ENCODE data around the gene CHST11.

CHST11 gene

DNA sequence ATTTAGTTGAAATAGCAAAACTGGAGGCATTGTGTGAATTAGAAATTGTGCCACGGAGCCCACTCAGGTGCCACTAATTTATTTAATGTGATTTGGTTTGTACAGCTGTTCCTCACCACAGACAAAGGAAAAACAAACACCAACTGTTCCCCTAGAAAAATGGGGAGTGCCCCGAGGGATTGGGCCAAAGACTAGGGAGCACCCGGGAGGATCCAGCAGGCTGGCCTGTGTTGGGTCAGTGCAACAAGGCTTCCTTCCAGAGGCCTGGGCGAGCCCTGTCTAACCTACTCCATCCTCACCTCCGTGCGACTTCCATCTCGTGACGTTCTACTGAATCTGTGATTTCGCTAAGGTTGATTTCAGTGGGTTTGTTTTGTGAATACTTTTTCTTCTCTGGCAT is 206.2 kb downstream of the CHST11 start:
- DNase-seq, result no peak

DNA sequence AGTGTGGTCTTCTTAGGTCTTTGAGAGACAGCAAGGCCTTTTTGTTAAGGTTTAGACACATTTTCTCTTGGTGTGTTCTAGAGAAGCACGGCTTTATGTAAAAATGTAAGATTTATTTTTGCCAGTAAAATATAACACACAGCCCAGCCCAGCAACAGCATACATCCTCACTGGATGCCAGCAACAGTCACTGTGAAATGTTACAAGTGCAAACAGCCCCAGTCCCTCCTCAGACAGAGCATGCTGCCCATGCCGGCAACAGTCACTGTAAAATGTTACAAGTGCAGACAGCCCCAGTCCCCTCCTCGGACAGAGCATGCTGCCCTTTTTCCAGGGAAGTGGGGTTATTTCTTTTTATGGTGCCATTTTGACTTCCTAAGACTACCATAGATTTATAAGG is 207.6 kb downstream of the CHST11 start:
- no peak for DNase-seq

DNA sequence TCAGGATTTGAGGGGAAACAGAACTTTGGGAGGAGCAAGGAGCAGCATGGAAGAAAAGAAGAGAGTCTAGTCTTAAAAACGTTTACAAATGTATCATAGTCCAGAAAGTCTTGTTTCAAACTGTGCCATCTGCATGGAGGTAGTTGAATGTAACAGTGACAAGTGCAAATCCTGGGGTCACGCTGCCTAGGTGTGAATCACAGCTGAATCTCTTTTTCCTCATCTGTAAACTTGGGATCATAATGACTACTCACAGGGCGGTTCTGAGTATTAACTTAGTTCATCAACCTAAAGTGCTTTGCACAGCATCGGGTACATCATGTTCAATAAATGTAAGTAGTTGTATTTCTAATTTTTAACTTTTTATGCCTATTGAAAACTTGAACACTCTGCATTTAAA is 208.5 kb downstream of the CHST11 start:
- no peak for DNase-seq

GRCh38 chr12:104667139-104667538 is 210.4 kb downstream of the CHST11 start:
- DNase-seq, result no peak

DNA sequence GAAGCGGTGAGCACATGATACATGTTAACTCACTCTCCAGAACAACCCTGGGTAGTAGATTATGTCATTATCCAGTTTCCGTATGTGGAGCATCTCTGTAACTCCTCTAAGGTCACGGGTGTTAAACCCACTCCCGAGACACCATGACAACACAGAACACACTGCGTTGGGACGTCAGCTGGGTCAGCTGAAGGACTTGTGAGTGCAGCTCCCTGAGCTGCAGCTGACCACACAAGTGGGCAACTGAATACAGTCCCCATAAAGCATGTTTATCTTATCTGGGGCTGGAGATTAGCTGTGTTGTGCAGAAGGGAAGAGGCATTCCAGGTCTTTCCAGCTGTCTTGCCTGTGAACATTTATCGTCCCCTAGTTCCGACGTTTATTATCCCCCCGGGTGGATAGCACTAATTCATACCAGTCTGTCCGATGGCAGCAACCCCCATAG is 211.5 kb downstream of the CHST11 start:
- peak; percentile 28 for DNase-seq

- DNase-seq, result peak; percentile 75
Observed at GRCh38 chr12:104669089-104669721, 212.5 kb downstream of the CHST11 start.

DNA sequence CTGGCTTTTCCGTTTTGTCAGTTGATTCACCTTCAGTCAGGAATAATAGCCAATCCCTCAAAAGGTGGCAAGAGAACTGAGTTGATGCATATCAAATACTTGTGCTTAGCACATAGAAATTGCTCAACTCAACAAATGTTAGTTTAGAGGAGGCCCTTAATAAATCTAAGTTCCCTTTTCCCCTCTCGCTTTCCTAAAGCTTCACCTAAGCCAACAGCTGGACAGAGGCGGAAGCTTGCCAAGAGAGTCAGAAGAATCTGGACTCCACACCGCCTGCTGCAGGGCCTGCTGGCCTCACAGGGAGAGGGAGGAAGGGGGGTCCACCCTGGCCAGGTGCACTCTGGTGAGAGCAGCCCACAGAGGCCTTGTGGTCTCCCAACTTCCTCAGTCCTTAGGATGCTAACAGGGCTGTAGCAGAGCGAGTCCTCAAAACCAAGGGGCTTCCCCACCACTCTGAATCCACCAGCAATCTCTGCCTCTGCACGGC is 213.1 kb downstream of the CHST11 start:
- DNase-seq, result no peak

DNA sequence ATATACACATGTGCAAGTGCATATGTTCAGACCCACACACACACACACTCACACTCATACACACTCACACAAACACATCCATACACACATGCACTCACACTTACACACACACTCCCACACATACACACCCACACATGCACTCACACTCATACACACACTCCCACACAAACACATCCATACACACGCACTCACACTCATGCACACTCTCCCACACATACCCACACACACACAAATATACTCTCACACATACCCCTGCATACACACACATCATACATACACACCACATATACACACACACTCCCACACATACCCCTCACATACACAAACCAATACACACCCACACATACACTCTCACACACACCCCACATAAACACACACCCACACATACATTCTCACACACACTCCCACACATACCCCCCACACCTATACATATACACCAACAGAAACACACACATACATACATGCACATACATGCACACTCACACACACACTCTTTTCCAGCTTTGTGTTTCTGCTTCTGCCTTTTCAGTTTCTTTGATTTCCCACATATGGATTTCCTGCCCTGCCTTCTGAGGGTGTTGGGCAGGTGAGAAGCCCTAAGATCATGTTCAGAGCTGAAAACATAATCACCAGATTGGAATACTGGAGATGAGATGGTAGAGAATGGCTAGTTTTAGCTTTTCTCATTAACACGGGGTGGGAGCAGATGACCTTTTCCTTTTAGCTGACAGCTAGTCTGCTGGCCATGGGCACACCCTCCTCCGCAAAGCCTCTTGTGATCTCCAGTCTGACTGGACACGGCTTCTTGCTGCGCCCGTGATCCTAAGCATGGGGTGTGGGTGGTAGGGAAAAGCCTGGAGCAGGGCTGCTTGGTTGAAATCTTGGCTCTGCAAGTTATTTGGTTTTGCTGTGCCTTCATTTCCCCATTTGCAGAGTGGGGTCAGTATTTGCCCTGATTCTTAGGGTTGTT is 214.0 kb downstream of the CHST11 start:
- no peak for DNase-seq

DNA sequence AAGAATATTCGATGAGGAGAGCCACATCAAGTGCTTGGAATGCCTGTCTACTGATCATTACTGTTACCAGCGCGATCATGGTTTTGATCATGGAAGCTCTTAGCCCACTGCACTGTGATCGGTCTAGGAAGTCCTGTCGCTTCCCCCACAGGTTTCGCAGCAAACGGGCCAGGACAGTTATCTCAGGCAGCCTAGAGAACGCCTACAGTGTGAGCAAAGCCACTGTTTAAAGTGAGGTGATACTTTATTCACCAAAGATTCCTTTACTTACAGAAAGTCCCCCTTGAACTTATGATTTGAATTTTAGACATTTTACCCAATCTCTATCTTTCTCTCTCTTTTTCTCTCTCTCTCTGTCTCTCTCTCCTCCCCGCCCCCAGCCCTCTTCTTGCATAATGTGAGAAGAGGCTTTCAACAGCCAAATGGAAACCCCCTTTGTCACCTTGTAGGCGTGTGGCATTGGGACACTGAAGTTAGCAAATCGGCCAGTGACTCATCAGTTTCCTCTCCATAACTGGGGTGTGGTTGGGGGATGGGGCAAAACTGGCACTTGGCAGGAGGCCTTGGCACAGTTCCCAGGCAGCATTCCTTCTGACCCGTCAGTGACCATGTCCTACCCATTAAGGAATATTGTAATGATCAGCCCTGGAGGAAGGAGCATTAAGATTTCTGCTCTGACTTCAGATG is 214.8 kb downstream of the CHST11 start:
- DNase-seq, result peak; percentile 75

- DNase-seq, result no peak
Observed at GRCh38 chr12:104672096-104672445, 215.3 kb downstream of the CHST11 start.

DNA sequence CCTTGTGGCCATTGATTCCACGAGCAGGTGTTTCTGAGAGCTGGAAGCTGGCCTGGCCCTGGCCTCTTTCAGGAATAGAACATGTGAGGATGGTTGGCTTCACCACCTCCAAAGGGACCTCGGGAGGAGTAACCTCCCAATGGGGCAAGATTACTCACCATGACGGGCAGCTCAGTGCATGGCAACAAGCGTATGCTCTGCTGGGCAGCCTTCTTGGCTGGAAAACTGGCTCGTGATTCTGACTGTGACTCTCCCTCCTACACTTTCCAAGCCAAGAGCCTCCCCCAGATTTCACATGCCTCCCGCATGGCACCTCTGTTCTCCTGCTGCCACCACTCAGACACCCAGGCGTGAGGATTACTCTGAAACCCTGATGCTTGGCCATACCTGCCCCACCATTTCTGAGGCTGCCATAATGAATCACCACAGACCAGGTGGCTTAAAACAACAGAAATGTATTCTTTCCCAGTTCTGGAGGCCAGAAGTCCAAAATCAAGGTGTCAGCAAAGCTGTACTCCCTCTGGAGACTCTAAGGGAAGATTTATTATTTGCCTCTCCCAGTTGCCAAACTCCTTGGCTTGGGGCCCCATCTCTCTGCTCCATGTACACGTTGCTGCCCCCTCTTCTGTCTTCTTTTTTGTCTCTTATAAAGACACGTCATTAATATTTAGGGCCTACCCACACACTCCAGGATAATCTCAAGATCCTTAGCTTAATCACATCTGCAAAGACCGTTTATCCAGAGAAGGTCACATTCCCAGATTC is 215.9 kb downstream of the CHST11 start:
- DNase-seq, result no peak

DNA sequence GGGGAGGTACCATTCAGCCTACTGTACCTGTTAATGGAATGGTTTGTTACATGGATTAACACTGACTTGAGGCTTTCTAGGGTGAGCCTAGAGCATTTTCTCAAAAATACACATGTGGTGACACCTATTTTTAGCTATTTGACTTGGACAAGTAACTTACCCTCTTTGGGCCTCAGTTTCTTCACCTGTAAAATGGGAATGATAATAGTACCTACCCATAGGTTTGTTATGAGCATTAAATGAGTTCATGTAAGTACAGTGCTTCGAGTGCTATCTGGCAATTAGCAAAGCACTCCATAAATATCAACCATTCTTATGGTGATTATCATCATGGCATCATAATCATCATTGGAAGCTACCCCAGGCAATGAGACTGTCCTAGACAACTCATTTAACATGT is 216.5 kb downstream of the CHST11 start:
- no peak for DNase-seq

DNA sequence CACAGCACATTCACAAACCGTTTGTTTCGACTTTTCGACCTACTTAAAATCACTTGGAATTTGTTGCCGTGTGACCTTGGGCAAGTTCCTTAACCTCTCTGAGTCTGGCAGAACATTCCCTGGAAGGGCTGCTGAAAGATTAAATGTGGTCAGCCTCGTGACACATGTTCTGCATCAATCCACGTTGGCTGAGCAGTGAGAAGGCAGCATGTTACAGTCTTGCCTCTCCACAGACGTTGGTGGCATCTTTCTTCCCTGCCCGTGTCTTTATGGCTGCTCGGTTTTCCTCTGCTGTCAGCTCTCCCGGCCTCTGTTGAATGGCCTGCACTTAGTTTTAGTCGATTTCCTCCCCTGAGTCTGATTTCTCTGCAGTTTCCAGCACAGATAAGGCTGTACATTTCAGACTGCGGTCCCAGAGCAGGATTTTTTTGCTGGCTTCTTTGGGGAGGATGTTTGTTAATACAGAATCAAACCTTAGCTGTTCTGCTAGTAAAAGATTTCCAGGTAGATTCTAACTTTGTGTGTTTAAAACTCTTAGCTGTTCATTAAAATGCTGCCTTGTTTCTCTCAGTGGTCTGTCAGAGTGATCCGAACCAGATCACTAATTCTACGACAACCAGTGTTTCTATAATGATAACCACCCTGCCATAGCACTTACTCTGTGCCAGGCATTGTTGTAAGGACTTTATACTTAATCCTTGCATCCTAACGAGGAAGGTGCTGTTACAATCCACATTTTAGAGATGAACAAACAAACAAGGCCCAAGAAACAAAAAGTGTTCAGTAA is 217.1 kb downstream of the CHST11 start:
- no peak for DNase-seq

- DNase-seq, result no peak
Observed at GRCh38 chr12:104676636-104677035, 219.9 kb downstream of the CHST11 start.

DNA sequence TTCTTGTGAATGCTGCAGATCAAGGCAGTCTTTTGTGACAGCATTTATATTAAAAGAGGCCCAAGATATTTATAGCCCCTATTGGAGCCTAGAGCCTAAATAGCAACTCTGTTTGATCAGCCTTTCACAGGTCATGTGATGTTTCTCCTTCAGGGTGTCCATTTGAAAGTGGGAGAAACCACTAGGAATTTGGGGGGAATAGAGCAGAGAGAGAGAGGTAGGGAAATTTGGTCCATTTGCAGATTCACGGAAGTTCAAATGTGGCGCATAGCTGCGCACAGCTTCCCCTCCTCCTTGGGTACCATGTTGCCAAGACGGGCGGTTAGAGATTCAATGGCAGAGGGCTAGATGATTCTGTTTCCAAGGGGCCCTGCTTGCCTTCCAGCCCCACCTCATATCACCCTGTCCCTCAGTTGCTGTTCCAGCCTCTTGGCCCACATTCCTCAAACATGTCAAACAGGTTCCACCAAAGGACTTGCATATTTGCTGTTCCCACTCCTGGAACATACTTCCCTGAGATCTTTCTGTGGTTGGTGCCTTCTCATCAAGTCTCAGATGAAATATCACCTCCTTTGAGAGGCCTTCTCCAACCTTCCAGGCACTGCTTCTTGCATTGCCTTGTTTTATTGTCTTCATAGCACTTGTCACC is 220.8 kb downstream of the CHST11 start:
- DNase-seq, result peak; percentile 34

- peak; percentile 55 for DNase-seq
Observed at GRCh38 chr12:104680070-104680469, 223.3 kb downstream of the CHST11 start.

- DNase-seq, result no peak
Observed at GRCh38 chr12:104680491-104680890, 223.7 kb downstream of the CHST11 start.

- no peak for DNase-seq
Observed at GRCh38 chr12:104681012-104681690, 224.4 kb downstream of the CHST11 start.

- no peak for DNase-seq
Observed at GRCh38 chr12:104682790-104683279, 226.1 kb downstream of the CHST11 start.

DNA sequence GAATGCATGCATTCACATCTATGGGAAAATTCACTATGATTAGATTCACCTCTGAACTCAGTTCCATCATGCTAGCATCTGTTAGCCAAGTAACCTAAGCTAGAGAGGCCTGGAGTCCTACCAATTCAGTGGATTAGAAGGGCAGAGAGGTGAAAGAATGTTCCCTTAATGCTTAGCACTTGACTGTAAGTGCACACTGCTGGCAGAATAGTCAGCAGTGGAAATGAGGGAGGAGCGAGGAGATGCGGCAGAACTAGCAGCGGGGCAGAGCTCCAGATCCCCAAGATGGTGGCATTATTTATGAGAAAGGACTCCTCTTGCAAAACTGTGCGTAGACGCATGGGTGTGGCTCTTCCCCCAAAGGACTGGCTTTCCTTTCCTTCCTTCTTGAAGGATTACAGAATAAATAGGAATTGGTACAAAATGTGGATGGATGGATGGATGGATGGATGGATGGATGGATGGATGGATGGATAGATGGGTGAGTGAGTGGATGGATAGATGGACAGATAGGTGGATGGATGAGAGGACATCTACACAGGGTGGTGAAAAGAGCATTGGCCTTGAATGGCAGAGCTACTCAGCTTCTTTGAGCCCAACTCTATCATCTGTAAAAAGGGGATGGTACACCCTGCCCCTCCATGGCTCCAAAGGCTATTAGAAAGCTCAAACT is 227.2 kb downstream of the CHST11 start:
- no peak for DNase-seq

Data from NCI-H510A treated with DMSO at 0.1 percent for 48 hours (cell line).